ENCODE data around the gene FAM162A.

DNA sequence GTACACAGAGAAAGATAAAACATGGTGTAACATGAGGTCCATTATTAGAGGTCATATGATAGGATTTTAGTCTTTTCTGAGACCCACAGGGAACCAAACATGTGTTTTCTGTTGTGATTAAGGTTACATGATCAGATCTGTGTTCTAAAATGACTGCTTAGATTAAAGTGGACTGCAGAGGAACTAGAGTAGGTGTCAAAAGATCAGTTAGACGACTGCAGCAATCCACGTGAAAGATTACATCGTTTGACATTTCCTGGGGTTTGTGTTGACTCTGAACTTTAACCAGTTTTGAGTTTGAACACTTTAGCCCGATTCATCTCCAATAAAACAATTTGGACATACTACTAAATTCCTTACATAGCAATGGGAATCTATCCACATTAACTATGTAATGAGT, 6.0 kb upstream of the FAM162A start:
- no peak for TF ChIP-seq POLR2AphosphoS5 (IDR thresholded peaks at IDR 0.05; ENCODE audit: control insufficient read depth, insufficient read depth, low read depth, low read length)
- TF ChIP-seq, protein P1, sequence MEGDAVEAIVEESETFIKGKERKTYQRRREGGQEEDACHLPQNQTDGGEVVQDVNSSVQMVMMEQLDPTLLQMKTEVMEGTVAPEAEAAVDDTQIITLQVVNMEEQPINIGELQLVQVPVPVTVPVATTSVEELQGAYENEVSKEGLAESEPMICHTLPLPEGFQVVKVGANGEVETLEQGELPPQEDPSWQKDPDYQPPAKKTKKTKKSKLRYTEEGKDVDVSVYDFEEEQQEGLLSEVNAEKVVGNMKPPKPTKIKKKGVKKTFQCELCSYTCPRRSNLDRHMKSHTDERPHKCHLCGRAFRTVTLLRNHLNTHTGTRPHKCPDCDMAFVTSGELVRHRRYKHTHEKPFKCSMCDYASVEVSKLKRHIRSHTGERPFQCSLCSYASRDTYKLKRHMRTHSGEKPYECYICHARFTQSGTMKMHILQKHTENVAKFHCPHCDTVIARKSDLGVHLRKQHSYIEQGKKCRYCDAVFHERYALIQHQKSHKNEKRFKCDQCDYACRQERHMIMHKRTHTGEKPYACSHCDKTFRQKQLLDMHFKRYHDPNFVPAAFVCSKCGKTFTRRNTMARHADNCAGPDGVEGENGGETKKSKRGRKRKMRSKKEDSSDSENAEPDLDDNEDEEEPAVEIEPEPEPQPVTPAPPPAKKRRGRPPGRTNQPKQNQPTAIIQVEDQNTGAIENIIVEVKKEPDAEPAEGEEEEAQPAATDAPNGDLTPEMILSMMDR (IDR thresholded peaks at IDR 0.05 in 2 of 3, conservative IDR thresholded peaks at IDR 0.05 in 1 of 3; ENCODE audit: insufficient read depth in 2 of 3, low read depth in 1 of 3, low read length in 3 of 3) = no peak

All from K562 (cell line).